NOMO-1 treated with DMSO at 0.1 percent for 48 hours (cell line): ENCODE data around the gene TTLL10.
"Not testable (repeated sequence)": the region's sequence is repeated elsewhere in the genome, so short reads cannot be mapped to it uniquely, and the experiment has no call there.

Experiments
- DNase-seq: peaks from one replicate; lab custom pipeline; 2025; ENCODE audit not compliant: unreplicated experiment; lab: John Stamatoyannopoulos, UW

TTLL10 gene

DNA sequence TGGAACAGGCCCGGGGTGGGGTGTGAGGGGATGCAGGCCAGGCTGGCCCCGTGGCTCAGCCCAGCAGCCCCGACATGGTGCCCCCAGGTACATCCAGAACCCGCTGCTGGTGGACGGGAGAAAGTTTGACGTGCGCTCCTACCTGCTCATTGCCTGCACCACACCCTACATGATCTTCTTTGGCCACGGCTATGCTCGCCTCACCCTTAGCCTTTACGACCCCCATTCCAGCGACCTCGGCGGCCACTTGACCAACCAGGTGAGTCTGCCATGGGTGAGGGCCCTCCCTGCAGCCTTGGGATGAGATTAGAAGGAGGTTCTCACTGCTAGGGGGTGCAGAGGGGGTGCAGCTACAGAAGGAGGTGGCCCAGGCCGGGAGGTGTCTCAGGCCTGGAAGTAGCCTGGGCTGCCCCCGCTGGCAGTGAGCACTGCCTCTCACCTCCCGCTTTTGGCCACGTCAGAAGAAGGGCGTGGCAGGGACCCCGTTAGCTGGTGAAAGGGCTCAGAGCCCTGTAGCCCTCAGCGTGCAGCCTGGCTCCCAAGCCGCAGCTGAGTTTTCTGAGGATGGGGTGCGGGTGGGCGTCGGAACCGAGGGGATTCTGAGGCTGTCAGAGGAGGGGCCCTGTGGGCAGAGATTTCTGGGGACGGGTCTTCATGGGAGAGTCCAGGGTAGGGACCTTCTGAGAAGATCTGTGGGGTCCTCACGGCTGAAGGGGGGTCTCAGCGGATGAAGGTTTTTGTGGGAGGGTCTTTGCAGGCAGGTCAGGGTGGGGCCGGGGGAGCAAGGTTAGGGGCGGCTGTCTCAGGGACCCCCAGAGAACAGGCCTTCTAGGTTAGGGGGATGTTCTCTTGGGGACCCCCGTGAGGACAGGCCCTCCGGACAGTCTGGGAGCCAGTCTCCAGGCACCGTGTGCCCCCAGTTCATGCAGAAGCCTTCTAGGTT, 10.4 kb downstream of the TTLL10 start:
- no peak for DNase-seq

DNA sequence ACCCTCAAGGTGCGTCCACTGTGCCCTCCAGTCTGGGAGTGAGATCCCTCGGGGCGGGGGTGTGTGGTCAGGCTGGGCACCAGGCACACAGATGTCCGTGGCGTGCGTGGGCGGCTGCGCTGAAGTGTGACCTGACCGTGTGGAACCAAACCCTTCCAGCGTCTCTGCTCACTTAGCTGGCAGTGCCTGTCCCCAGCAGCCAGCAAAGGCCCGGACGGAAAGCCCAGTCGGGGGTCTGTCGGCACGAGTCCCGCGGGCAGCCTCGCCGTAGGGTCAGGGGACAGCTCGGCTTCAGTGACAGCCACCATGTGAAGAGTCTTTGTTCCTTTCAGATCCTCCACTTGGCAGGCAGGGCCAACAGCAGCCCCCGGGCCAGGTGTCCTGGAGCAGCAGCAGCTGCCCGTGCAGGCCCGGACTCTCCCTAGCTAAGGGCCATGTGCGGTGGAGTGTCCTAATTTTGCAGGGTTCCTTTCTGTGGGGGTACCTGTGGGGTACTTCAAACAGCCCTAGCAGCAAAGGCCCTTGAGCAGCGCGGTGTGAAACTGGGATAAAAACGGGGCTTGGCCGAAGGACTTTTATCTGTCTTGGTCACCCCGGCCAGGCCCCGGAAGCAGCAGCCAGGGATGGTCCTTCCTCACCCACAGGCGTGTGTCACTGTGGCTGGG, 11.6 kb downstream of the TTLL10 start:
- no peak for DNase-seq

- no peak for DNase-seq
Observed at GRCh38 chr1:1187938-1188337, 14.3 kb downstream of the TTLL10 start.

GRCh38 chr1:1189111-1189510, 15.4 kb downstream of the TTLL10 start:
- DNase-seq: no peak

DNA sequence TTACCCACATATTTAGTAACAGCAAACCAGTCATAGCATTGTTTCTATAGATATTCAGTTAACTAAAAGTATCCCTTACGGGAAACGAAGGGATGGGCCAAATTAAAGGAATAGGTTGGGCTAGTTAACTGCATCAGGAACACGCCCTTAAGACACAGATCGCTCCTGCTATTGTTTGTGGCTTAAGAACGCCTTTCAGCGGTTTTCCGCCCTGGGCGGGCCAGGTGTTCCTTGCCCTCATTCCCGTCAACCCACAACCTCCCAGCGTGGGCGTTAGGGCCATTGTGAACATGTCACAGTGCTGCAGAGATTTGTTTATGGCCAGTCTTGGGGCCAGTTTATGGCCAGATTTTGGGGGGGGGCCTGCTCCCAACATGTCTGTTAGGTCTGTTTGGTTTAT, 18.1 kb downstream of the TTLL10 start:
- DNase-seq: no peak

DNA sequence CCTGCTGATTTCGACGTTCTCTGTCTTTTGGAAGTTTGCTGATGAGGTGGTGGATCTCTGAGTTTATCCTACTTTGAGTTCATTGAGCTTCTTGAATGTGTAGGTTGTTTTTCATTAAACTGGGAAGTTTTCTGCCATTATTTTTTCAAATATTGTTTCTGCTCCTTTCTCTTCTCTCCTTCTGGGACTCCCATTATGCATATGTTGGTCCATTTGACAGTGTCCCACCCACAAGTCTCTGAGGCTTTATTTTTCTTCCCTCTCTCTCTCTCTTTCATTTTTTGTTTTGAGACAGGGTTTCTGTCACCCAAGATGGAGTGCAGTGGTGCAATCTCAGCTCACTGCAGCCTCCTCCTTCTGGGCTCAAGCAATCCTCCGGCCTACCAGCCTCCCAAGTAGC, 21.0 kb downstream of the TTLL10 start:
- no peak for DNase-seq

DNA sequence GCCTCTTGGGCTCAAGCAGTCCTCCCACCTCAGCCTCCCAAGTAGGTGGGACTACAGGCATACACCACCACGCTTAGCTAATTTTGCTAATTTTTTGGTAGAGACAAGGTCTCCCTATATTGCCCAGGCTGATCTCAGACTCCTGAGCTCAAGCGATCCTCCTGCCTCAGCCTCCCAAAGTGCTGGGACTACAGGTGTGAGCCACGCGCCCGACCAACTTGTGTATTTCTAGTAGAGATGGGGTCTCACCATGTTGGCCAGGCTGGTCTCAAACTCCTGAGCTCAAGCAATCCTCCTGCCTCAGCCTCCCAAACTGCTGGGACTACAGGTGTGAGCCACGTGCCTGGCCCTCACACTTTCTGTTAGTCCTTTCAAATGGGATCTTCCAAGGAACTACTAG, 22.0 kb downstream of the TTLL10 start:
- not testable (repeated sequence) for DNase-seq

DNA sequence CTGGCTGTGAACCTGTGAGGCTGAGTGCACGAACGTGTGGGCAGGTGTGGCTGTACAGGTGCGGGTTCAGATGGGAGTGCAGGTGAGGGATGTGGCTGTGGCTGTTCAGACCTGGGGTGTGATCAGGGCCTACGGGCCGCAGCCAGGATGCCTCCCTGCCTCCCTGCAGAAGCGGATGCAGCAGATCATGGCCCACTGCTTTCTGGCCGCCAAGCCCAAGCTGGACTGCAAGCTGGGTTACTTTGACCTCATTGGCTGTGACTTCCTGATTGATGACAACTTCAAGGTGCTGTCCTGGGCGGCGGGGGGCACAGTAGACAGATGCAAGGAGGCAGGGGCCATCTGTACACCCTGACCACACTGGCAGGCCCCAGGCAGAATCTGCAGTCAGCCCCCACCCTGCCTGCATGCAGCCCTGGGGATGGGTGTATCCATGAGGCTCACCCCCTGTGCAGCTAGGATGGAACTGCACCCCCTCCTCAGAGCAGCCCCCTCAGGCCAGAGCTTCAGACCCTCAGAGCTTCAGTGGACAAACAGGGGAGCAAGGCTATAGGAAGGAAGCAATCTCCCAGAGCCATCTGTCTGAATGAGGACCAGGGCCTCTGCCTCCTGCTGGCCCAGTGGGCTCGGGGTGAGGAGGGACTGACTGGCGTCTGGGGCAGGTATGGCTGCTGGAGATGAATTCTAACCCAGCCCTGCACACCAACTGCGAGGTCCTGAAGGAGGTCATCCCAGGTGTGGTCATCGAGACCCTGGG, 22.9 kb downstream of the TTLL10 start:
- DNase-seq: no peak

DNA sequence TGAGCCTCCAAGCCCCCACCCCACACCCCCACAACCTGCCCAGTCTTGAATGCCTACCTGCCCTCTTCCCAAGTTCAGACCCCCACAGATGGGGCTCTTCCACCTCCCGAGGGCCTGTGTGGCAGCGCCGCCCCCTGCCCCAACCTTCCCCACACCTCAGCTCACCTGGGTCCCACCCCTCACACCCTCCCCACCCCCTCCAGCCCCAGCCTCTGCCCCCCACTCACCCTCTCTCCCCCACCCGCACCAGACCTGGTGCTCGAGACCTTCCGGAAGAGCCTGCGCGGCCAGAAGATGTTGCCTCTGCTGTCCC, 23.5 kb downstream of the TTLL10 start:
- no peak for DNase-seq

DNA sequence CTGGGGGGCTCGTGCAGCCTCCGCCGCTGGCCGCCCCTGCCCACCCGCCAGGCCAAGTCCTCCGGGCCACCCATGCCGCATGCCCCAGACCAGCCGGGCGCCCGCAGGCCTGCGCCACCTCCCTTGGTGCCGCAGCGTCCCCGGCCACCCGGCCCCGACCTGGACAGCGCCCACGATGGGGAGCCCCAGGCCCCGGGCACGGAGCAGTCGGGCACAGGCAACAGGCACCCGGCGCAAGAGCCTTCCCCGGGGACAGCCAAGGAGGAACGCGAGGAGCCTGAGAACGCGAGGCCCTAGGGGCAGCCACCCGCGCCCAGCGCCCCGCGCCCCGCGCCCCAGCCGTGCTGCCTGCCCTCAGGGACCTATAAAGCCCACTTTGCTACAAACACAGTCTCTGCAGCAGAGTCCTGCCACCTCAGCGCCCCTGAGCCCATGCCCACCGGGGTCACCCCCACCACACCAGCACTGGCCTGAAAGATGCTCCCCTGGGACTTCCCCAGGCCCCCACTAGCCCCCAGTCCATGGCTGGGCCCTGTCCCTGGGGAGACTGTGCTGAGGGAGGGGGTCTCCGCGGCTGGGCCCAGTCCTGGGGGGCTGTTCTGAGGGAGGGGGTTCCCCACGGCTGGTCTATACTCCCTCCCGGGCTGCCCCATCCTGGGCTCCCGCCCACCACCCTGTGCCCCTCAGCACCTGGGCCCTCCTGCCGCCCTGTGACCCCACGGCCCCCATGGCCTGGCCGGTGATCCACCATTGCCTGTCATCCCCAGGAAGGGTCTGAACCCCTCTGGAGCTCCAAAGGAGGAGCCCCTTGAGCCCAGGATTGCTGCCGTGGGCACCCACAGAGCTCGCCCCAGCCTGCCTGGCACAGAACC, 24.1 kb downstream of the TTLL10 start:
- DNase-seq: no peak

- no peak for DNase-seq
Observed at GRCh38 chr1:1198423-1199140, 24.9 kb downstream of the TTLL10 start.

GRCh38 chr1:1199141-1199960, 25.7 kb downstream of the TTLL10 start:
- DNase-seq: no peak

DNA sequence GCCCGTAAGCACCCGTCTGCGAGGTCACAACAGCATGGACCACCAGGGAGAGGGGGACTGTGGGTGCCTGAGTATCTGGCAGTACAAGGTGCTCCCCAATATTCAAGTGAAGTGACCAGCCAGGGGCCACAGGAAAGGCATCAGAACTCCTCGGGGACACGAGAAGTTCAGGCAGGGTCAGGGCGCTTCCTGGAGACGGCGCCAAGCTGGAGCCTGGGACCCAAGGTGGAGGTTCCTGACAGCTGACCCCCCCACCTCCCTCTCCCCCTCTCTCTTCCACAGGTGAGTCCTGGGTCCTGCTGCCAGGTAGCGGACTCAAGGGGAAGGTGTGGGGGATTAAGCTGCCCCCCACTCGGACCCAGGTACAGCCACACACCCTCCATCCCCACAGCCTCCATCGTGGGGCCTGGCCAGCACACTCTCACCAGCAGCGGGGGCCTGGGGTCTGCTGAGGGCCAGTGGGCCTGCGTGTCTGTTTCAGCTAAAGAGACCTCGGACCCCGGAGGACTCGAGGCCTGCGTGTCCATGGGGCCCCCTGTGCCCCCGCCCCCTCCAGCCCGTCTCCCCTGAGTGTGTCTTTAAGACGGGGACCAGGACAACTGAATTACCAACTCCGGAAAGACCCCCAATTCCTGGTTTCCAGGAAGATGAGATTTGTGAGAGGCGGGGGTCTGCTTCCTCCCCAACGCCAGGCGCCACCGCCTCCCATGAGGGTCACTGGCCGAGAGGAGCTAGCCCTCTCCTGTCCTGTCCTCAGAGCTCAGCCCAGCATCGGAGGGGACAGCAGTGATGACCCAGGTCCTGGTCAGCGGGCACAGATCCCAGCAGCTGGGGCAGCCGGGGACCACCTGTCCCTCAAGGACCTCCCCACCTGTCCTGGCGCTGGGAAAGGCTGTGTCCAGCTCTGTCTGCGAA, 26.5 kb downstream of the TTLL10 start:
- DNase-seq: no peak

GRCh38 chr1:1200876-1201810, 27.5 kb downstream of the TTLL10 start:
- no peak for DNase-seq

DNA sequence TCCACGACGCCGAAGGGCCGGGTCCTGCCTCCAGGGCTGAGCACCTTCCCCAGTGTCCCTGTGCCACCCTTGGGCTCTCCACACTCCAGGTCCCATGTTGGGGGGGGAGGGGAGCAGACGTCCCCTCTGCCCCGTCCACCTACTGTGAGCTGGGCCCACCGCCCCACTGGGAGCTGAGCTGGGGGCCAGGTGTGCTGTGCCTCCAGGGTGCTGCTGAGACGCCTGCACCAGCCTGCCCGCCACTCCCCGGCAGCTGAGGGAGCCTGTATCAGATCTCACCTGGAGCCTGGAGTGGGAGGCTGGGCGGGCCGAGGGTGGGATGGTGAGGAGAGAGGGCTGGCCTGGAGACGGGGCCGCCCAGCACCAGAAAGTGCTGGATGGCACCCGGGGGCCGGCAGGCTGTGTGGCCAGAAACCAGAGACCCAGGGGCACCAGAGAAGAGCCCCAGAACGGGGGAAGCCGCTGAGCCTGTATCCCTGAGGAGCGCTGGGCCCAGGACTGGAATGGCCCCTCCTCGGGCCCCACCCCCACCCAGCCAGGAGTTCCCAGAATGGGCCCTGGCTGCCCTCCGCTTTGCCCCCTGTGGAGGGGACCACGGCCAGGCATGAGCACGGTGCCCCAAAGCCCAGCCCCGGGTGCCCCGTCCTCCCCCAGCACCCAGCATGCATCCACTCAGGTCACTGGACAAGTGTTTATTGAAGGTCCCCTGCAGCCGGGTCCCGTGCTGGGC, 29.3 kb downstream of the TTLL10 start:
- no peak for DNase-seq

DNA sequence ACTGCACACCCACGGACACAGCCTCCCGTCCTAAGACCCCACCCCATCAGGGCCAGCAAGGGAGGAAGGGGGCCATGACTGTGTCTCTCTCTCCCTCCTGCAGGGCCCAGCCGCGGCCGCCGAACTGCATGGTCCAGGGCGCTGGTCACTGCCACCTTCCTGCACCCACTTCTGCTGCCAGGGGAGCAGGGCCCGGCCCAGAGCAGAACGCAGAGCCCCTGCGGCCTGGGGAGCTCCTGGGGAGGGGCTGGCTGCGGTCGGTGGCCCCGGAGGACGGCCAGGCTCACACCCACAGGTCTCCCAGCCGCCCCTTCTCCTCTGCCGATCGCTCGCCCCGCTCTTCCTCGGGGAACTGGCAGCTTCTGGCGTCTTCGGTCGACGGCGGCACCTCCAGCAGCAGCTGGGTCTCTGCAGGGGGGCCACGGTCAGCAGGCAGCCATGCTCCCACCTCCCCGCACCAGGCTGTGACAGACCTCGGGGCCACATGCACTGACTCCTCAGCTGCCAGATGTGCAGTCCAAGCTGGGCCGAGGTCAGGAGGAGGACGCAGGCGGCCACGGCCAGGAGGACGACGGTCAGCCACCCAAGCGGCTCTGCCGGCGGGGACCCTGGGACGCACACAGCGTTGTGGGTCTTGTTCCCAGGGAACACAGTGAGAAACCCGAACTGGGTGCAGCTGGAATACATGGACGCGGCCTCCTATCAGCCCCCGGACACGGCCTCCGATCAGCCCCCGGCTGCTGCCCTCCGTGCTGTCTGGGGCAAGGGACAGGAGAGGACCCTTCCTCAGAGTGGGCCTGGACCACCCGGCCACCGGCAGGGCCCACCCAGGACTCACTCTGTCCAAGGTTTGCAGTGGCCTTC, 30.1 kb downstream of the TTLL10 start:
- DNase-seq: no peak
